ENCODE data around the gene PVR. TPM values are rescaled to one million over a fixed set of nuclear protein-coding genes. Genes with fewer than 3 reads are reported as not detected.

Gene PVR
- total RNA-seq, 1 donor from 2014 or later = 14.8 TPM

DNA sequence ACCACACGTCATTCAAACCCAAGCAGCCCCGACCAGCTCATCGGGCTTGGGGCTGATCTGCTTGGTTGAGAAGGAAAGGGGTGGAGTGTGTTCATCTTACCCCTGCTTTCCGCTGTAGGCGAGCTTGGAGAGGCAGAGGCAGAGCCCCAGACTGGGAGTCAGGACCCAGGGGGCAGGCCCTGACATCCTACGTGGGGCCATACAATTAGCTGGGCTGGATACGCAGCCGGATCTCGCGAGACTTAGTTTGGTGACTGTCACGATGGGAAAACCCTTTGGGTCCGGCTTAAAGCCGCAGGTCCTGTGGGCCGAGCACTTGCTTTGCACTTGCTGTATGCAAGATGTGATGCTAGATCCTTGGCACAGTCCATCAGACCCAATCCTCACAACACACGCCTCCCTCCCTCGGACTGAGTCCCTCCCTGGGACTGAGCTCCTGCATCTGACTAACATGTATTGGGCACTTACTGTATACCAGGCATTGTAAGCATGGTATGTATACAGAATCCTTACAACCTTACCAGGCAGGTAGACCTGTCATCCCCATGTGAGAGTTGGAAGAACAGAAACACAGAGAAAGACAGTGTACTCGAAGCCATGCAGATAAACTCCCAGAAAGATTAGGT, 59.0 kb downstream of the PVR start:
- no peaks in the 10 kb centered on the region for H3K4me1 Mint-ChIP-seq (ENCODE audit: unreplicated experiment)
- no peak for DNase-seq (ENCODE audit: low spot score)

DNA sequence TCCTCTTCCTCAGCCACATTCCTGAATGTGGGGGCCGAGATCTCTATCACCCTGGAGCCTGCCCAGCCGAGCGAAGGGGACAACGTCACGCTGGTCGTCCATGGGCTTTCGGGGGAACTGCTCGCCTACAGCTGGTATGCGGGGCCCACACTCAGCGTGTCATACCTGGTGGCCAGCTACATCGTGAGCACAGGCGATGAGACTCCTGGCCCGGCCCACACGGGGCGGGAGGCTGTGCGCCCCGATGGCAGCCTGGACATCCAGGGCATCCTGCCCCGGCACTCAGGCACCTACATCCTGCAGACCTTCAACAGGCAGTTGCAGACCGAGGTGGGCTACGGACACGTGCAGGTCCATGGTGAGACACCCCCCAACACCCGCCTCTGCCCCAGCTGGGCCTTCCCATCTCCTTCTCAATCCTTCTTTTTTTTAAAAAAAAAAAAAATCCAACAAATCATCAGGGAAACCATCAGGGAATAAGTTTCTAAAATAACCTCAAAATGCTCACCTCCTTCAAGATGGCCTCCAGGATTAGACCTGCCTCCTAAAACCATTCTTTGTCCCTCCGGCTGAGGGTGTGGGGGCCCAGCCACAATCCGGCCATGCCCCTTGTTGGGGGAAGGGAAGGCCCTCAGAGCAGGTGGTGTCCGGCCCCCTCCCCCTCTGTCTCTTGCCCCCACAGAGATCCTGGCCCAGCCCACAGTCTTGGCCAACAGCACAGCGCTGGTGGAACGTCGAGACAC, 59.8 kb downstream of the PVR start:
- Mint-ChIP-seq H3K4me3 (ENCODE audit: unreplicated experiment) (no peak overlapping the region), H3K27ac (ENCODE audit: unreplicated experiment) (no peak overlapping the region), H3K9me3 (ENCODE audit: unreplicated experiment) (no peaks in the 10 kb centered on the region), H3K4me1 (ENCODE audit: unreplicated experiment) (no peaks in the 10 kb centered on the region), H3K27me3 (ENCODE audit: unreplicated experiment) (peaks cover 7% of the 10 kb centered on the region), H3K36me3 (ENCODE audit: low read depth, unreplicated experiment) (no peaks in the 10 kb centered on the region)
- no peak for DNase-seq (ENCODE audit: low spot score)
- TF ChIP-seq, protein P1, sequence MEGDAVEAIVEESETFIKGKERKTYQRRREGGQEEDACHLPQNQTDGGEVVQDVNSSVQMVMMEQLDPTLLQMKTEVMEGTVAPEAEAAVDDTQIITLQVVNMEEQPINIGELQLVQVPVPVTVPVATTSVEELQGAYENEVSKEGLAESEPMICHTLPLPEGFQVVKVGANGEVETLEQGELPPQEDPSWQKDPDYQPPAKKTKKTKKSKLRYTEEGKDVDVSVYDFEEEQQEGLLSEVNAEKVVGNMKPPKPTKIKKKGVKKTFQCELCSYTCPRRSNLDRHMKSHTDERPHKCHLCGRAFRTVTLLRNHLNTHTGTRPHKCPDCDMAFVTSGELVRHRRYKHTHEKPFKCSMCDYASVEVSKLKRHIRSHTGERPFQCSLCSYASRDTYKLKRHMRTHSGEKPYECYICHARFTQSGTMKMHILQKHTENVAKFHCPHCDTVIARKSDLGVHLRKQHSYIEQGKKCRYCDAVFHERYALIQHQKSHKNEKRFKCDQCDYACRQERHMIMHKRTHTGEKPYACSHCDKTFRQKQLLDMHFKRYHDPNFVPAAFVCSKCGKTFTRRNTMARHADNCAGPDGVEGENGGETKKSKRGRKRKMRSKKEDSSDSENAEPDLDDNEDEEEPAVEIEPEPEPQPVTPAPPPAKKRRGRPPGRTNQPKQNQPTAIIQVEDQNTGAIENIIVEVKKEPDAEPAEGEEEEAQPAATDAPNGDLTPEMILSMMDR (IDR thresholded peaks at IDR 0.05; ENCODE audit: unreplicated experiment) = no peak

More for the DNA sequence above, 59.0 kb downstream of the PVR start:
- H3K27ac Mint-ChIP-seq (ENCODE audit: unreplicated experiment) = no peak overlapping the region
- TF ChIP-seq, protein P1 (IDR thresholded peaks at IDR 0.05; ENCODE audit: unreplicated experiment) = no peak
- H3K36me3 Mint-ChIP-seq (ENCODE audit: low read depth, unreplicated experiment) = no peaks in the 10 kb centered on the region
- no peaks in the 10 kb centered on the region for H3K9me3 Mint-ChIP-seq (ENCODE audit: unreplicated experiment)
- no peak overlapping the region for H3K4me3 Mint-ChIP-seq (ENCODE audit: unreplicated experiment)
- H3K27me3 Mint-ChIP-seq (ENCODE audit: unreplicated experiment) = peaks cover 5% of the 10 kb centered on the region

DNA sequence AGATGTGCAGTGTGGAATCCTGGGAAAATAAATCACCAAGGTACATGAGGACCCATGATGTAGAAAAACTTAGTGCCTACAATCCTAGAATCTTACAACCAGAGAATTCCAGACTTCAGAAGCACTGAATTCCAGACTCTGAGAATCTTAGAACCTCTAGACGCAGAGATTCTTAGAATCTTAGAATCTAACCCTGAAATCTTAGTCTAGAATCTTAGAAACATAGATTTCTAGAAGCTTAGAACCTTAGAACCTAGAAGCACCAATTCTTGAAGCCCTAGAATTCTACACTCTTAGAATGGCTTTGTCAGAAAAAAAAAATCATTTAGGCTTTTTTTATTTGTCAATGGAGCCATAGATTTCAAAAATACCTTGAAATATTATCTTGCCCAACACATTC, 61.3 kb downstream of the PVR start:
- TF ChIP-seq, protein P1 (IDR thresholded peaks at IDR 0.05; ENCODE audit: unreplicated experiment) = no peak
- H3K36me3 Mint-ChIP-seq (ENCODE audit: low read depth, unreplicated experiment) = no peaks in the 10 kb centered on the region

DNA sequence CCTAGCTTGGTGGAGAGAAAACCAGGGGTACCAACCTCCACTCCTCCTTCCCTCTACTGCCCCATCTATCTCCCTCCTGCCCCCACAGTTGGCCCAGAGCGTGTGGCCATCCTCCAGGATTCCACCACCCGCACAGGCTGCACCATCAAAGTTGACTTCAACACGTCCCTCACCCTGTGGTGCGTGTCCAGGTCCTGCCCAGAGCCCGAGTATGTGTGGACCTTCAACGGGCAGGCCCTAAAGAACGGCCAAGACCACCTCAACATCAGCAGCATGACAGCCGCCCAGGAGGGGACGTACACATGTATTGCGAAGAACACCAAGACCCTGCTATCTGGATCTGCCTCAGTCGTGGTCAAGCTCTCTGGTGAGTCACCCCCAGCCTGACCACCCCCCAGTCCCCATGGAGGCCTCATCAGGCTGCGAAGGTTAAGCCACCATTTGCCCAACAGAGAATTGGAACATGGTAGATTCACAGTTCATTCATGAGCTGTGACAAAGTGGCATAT, 61.8 kb downstream of the PVR start:
- Mint-ChIP-seq H3K36me3 (ENCODE audit: low read depth, unreplicated experiment) (no peaks in the 10 kb centered on the region), H3K9me3 (ENCODE audit: unreplicated experiment) (no peaks in the 10 kb centered on the region), H3K27me3 (ENCODE audit: unreplicated experiment) (peaks cover 7% of the 10 kb centered on the region), H3K4me1 (ENCODE audit: unreplicated experiment) (peaks cover 2% of the 10 kb centered on the region), H3K4me3 (ENCODE audit: unreplicated experiment) (no peak overlapping the region), H3K27ac (ENCODE audit: unreplicated experiment) (no peak overlapping the region)
- TF ChIP-seq, protein P1 (IDR thresholded peaks at IDR 0.05; ENCODE audit: unreplicated experiment) = no peak
- DNase-seq (ENCODE audit: low spot score) = no peak

More for the DNA sequence above, 61.3 kb downstream of the PVR start:
- H3K4me1 Mint-ChIP-seq (ENCODE audit: unreplicated experiment) = no peaks in the 10 kb centered on the region
- no peak overlapping the region for H3K4me3 Mint-ChIP-seq (ENCODE audit: unreplicated experiment)
- no peak for DNase-seq (ENCODE audit: low spot score)
- no peaks in the 10 kb centered on the region for H3K9me3 Mint-ChIP-seq (ENCODE audit: unreplicated experiment)
- no peak overlapping the region for H3K27ac Mint-ChIP-seq (ENCODE audit: unreplicated experiment)
- H3K27me3 Mint-ChIP-seq (ENCODE audit: unreplicated experiment) = peaks cover 7% of the 10 kb centered on the region
